Nephron progenitor cell (in vitro differentiated cells): ENCODE results near the gene SETD9.

ENCODE experiments used
- DNase-seq: peaks from one replicate; pipeline ENCODE4 v3.0.0; 2021
- H3K27ac Mint-ChIP-seq: 2 replicates; pipeline ENCODE4 v1.8.0; 2021; ENCODE audit warnings: mild to moderate bottlenecking, moderate library complexity, mixed read lengths
- H3K27me3 Mint-ChIP-seq: 2 replicates; pipeline ENCODE4 v1.8.0; 2021; ENCODE audit warnings: mild to moderate bottlenecking, low read depth, mixed read lengths; ENCODE audit not compliant: poor library complexity
- H3K36me3 Mint-ChIP-seq: 2 replicates; pipeline ENCODE4 v1.8.0; 2021; ENCODE audit warnings: low read depth, mixed read lengths
- H3K4me1 Mint-ChIP-seq: 2 replicates; pipeline ENCODE4 v1.8.0; 2021; ENCODE audit warnings: mixed read lengths
- H3K4me3 Mint-ChIP-seq: 2 replicates; pipeline ENCODE4 v1.8.0; 2021; ENCODE audit warnings: mild to moderate bottlenecking, moderate library complexity, mixed read lengths
- H3K9me3 Mint-ChIP-seq: 2 replicates; pipeline ENCODE4 v1.8.0; 2021; ENCODE audit warnings: mild to moderate bottlenecking, moderate library complexity, mixed read lengths
- CTCF ChIP-seq: fragments of 200-600 bp; sonication (generic); IDR thresholded peaks from 2 replicates; pipeline ENCODE4 v1.5.0; 2021; ENCODE audit warnings: antibody characterized with exemption

SETD9 gene

GRCh38 chr5:56900858-56901578 is 8.4 kb upstream of the SETD9 start:
- peaks cover 8% of the 10 kb centered on the region for H3K9me3 Mint-ChIP-seq
- no peaks in the 10 kb centered on the region for H3K4me1 Mint-ChIP-seq
- H3K27me3 Mint-ChIP-seq: no peaks in the 10 kb centered on the region
- H3K4me3 Mint-ChIP-seq: no peak overlapping the region
- peaks cover 5% of the 10 kb centered on the region for H3K36me3 Mint-ChIP-seq
- DNase-seq: peak; percentile 28
- no peak overlapping the region for H3K27ac Mint-ChIP-seq
- TF ChIP-seq CTCF: peak; percentile 70

- H3K36me3 Mint-ChIP-seq: peaks cover 31% of the 10 kb centered on the region
- H3K27me3 Mint-ChIP-seq: peaks cover 5% of the 10 kb centered on the region
- peak overlapping the region; percentile 87 for H3K4me3 Mint-ChIP-seq
- no peak for TF ChIP-seq CTCF
- H3K9me3 Mint-ChIP-seq: peaks cover 24% of the 10 kb centered on the region
- H3K4me1 Mint-ChIP-seq: peaks cover 25% of the 10 kb centered on the region
- no peak for DNase-seq
- peak overlapping the region; percentile 100 for H3K27ac Mint-ChIP-seq
Measured at GRCh38 chr5:56908942-56909293, 478 bp upstream of the SETD9 start.

- Mint-ChIP-seq H3K4me3 (peak overlapping the region; percentile 87), H3K9me3 (peaks cover 21% of the 10 kb centered on the region), H3K27me3 (peaks cover 5% of the 10 kb centered on the region), H3K4me1 (peaks cover 25% of the 10 kb centered on the region), H3K27ac (peak overlapping the region; percentile 99), H3K36me3 (peaks cover 38% of the 10 kb centered on the region)
- no peak for TF ChIP-seq CTCF
- peak; percentile 45 for DNase-seq
Measured at GRCh38 chr5:56910210-56910965, 992 bp downstream of the SETD9 start.

GRCh38 chr5:56913766-56914165 is 4.4 kb downstream of the SETD9 start:
- Mint-ChIP-seq H3K27ac (no peak overlapping the region), H3K4me3 (no peak overlapping the region), H3K27me3 (peaks cover 5% of the 10 kb centered on the region), H3K9me3 (peaks cover 3% of the 10 kb centered on the region), H3K4me1 (peaks cover 35% of the 10 kb centered on the region), H3K36me3 (peaks cover 36% of the 10 kb centered on the region)
- no peak for DNase-seq
- TF ChIP-seq CTCF: no peak

- DNase-seq: no peak
- H3K27ac Mint-ChIP-seq: no peak overlapping the region
- TF ChIP-seq CTCF: no peak
- no peaks in the 10 kb centered on the region for H3K9me3 Mint-ChIP-seq
- H3K4me1 Mint-ChIP-seq: peaks cover 30% of the 10 kb centered on the region
- peaks cover 36% of the 10 kb centered on the region for H3K36me3 Mint-ChIP-seq
- no peak overlapping the region for H3K4me3 Mint-ChIP-seq
- H3K27me3 Mint-ChIP-seq: peaks cover 2% of the 10 kb centered on the region
Measured at GRCh38 chr5:56914678-56915077, 5.3 kb downstream of the SETD9 start.
